Right atrium auricular region (tissue), 2 donors: ENCODE data around the gene GABBR2. TPM values are rescaled to one million over a fixed set of nuclear protein-coding genes. Genes with fewer than 3 reads are reported as not detected.

Experiments
- DNase-seq: peaks from one replicate; pipeline ENCODE4 v3.0.0-alpha.2; 2019; ENCODE audit warnings: low spot score
- H3K27ac ChIP-seq, 2 donors: fragments of 200-600 bp; sonication (generic); 1 replicate in 1 of 2; 2 replicates in 1 of 2; pipeline ENCODE4 v1.5.1; 2016 to 2019
- H3K27me3 ChIP-seq, 2 donors: fragments of 200-600 bp; sonication (generic); one replicate each; pipeline versions ENCODE4 v1.5.1 to v1.6.0; 2017 to 2019
- H3K36me3 ChIP-seq: fragments of 200-600 bp; sonication (generic); one replicate; pipeline ENCODE4 v1.5.1; 2016
- H3K4me1 ChIP-seq, 2 donors: fragments of 200-600 bp; sonication (generic); one replicate each; pipeline versions ENCODE4 v1.5.1 to v1.6.0; 2017 to 2019
- H3K4me3 ChIP-seq, 2 donors: fragments of 200-600 bp; sonication (generic); 1 replicate in 1 of 2; 2 replicates in 1 of 2; pipeline ENCODE4 v1.5.1; 2017 to 2019; ENCODE audit warnings: mild to moderate bottlenecking in 1 of 2, moderate library complexity in 1 of 2
- H3K9me3 ChIP-seq, 2 donors: fragments of 200-600 bp; sonication (generic); one replicate each; pipeline ENCODE4 v1.5.1; 2019
- total RNA-seq, 2 donors: library from RNA; depleted of rRNA; stranded (reverse); fragments of >200 nt; gene quantifications; one replicate each; pipeline ENCODE4 v1.1.0, GENCODE V29; 2016
- TF ChIP-seq, protein P1 (sequence below), 2 donors: fragments of 200-600 bp; sonication (generic); IDR thresholded peaks; one replicate each; pipeline ENCODE4 v1.5.1; 2019; ENCODE audit warnings: antibody characterized with exemption in 2 of 2

The GABBR2 gene
- total RNA-seq, 2 donors from 2014 or later, result 0.22 TPM; not detected in 1

DNA sequence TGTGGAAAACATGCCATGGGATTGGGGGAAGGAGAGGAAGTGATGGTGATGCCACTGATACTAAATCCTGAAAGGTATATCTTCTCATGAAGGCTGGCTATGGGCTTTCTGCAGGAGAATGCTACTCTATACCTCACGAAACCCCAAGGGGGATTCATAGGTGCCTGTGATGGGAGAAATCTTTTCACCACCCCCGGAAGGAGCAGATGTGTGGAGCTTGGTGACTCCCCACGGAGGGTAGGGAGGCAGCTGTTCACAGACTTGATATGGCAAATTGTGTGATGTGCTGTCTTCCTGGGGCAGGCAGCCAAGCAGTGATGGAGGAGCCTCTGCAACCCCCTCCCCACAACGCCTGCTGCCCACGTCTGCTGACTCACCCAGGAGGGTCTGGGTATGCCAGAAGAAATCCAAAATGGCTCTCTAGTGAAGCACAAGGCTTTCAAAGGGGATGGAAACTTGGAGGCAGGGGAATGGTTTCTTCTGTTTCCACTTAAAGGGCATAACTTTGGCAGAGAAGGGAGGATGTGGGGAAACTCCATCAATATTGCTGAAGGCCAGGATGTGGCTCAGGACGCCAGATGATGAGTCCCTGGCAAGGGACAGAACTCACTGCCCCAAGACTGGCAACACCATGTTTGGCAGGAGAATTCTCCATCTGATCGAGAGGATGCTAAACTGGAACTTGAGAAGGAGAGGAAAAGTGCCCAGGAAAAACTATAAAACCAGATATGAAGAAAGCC, 188.3 kb downstream of the GABBR2 start:
- H3K27me3 ChIP-seq, result no peaks in the 10 kb centered on the region
- H3K9me3 ChIP-seq, result no peaks in the 10 kb centered on the region
- no peak overlapping the region for H3K27ac ChIP-seq
- DNase-seq, result no peak
- H3K4me3 ChIP-seq, result no peak overlapping the region
- no peaks in the 10 kb centered on the region for H3K36me3 ChIP-seq
- TF ChIP-seq, protein P1, sequence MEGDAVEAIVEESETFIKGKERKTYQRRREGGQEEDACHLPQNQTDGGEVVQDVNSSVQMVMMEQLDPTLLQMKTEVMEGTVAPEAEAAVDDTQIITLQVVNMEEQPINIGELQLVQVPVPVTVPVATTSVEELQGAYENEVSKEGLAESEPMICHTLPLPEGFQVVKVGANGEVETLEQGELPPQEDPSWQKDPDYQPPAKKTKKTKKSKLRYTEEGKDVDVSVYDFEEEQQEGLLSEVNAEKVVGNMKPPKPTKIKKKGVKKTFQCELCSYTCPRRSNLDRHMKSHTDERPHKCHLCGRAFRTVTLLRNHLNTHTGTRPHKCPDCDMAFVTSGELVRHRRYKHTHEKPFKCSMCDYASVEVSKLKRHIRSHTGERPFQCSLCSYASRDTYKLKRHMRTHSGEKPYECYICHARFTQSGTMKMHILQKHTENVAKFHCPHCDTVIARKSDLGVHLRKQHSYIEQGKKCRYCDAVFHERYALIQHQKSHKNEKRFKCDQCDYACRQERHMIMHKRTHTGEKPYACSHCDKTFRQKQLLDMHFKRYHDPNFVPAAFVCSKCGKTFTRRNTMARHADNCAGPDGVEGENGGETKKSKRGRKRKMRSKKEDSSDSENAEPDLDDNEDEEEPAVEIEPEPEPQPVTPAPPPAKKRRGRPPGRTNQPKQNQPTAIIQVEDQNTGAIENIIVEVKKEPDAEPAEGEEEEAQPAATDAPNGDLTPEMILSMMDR (IDR thresholded peaks at IDR 0.05), result no peak
- no peaks in the 10 kb centered on the region for H3K4me1 ChIP-seq

DNA sequence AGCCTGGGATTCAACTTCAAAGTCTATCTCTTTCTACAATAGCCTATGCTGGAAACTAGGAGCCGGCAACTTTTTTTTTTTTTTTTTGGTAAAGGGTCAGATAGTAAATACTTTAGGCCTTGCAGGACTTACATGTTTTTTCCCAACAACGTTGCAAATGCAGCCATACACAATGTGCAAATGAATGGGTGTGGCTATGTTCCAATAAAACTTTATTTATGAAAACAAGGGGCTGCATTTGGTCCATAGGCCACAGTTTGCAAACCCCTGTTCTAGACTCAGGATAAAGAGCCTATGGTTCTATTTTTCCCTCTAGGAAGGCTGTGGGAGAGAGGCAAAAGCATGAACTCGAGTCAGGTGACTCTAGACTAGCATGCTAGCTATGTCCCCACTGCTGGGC, 189.1 kb downstream of the GABBR2 start:
- DNase-seq, result no peak
- no peak overlapping the region for H3K4me3 ChIP-seq
- no peaks in the 10 kb centered on the region for H3K36me3 ChIP-seq
- TF ChIP-seq, protein P1 (IDR thresholded peaks at IDR 0.05), result no peak
- H3K27ac ChIP-seq, result no peak overlapping the region
- H3K9me3 ChIP-seq, result no peaks in the 10 kb centered on the region
- no peaks in the 10 kb centered on the region for H3K27me3 ChIP-seq
- no peaks in the 10 kb centered on the region for H3K4me1 ChIP-seq

DNA sequence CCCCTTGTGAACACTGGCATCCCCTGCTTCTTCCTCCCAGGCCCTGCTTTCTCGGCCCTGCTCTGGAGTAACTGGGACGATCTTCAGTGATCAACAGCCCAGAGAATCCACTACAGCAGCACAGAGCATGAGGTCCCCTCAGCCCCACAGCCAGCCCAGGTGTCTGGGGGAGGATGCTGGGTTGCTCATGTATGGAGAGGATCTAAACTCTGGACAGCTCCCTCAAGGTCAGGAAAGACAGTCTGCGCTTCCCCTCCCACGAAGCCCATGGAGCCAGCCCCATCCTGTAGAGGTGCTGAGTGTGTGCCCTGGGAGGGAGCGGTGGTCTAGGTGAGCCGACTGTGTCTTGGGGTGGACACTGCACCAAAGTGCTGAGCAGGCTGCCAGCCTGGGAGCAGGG, 190.2 kb downstream of the GABBR2 start:
- Histone ChIP-seq H3K9me3 (no peaks in the 10 kb centered on the region), H3K4me1 (no peaks in the 10 kb centered on the region), H3K27ac (no peak overlapping the region), H3K36me3 (no peaks in the 10 kb centered on the region), H3K27me3 (no peaks in the 10 kb centered on the region), H3K4me3 (no peak overlapping the region)
- TF ChIP-seq, protein P1 (IDR thresholded peaks at IDR 0.05), result no peak
- DNase-seq, result no peak

DNA sequence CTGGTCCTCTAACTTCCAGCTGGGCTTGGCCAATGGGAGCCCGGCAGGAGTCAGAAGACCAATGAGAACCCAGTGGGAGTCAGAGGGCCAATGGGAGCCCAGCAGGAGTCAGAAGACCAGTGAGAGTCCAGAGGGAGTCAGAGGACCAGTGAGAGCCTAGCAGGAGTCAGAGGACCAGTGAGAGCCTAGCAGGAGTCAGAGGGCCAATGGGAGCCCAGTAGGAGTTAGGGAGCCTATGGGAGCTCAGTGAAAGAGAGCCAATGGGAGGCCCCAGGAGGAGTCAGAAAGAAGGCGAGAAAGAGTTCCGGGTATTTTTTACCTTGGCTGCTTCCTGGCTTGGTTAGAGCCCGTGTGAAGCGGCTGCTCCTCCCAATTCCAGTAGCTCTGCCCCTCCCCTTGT, 191.0 kb downstream of the GABBR2 start:
- Histone ChIP-seq H3K4me3 (no peak overlapping the region), H3K27ac (no peak overlapping the region), H3K9me3 (no peaks in the 10 kb centered on the region), H3K36me3 (no peaks in the 10 kb centered on the region), H3K4me1 (no peaks in the 10 kb centered on the region), H3K27me3 (no peaks in the 10 kb centered on the region)
- TF ChIP-seq, protein P1 (IDR thresholded peaks at IDR 0.05), result no peak
- DNase-seq, result no peak

DNA sequence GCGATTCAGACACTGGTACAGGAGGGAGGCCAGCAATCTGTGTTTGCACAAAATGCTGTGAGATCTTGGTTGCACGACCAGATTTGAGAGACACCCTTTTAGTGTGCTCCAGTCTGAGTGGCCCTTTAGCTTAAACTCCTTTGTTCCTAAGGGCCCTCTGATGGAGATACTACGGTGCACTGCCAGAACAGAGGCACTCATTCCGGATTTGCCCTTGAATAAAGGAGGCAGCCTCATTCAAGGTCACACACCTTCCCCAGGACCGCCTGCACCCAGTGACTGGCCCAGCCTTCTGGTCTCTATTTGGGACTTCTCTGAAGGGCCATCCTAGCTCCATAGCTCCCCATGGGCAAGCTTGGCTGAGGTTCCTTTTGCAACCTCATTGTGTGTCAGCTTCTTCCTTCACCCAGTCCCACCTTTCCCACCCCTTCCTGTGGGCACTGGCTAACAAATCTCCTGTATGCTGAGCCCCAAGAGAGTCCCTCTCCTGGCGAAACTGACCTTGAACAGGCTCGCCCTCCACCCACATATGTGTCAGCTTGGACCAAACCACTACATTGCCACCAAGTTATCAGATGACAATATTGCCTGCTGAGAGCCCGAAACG, 191.7 kb downstream of the GABBR2 start:
- H3K4me1 ChIP-seq, result no peaks in the 10 kb centered on the region
- no peaks in the 10 kb centered on the region for H3K9me3 ChIP-seq
- no peak overlapping the region for H3K4me3 ChIP-seq
- no peak overlapping the region for H3K27ac ChIP-seq
- no peaks in the 10 kb centered on the region for H3K27me3 ChIP-seq
- H3K36me3 ChIP-seq, result no peaks in the 10 kb centered on the region
- TF ChIP-seq, protein P1 (IDR thresholded peaks at IDR 0.05), result no peak
- DNase-seq, result no peak
